Prostate gland (tissue), 2 donors: Measurements from ENCODE around the gene ANAPC1. TPM values are rescaled to one million over a fixed set of nuclear protein-coding genes. Genes with fewer than 3 reads are reported as not detected.

ENCODE experiments used
- DNase-seq: peaks from one replicate; pipeline ENCODE4 v3.0.0-alpha.2; 2019; ENCODE audit warnings: low spot score
- H3K27ac ChIP-seq, 2 donors: fragments of 200-600 bp; sonication (generic); 2 replicates each; pipeline ENCODE4 v1.5.1; 2017 to 2019
- H3K27me3 ChIP-seq: fragments of 200-600 bp; sonication (generic); replicated peaks from 2 replicates; pipeline ENCODE4 v1.5.1; 2019; ENCODE audit not compliant: insufficient read depth
- H3K36me3 ChIP-seq, 2 donors: fragments of 200-600 bp; sonication (generic); 1 replicate in 1 of 2; 2 replicates in 1 of 2; pipeline versions ENCODE4 v1.5.1 to v1.8.1; 2017 to 2019
- H3K4me1 ChIP-seq: fragments of 200-600 bp; sonication (generic); replicated peaks from 2 replicates; pipeline ENCODE4 v1.5.1; 2019
- H3K4me3 ChIP-seq, 2 donors: fragments of 200-600 bp; sonication (generic); 2 replicates each; pipeline ENCODE4 v1.5.1; 2017 to 2019
- H3K9me3 ChIP-seq: fragments of 200-600 bp; sonication (generic); 2 replicates; pipeline ENCODE4 v1.5.1; 2017
- POLR2A ChIP-seq: fragments of 450-650 bp; IDR thresholded peaks from one replicate; pipeline ENCODE4 v1.6.1; 2016; ENCODE audit warnings: antibody characterized with exemption, mild to moderate bottlenecking
- POLR2AphosphoS5 ChIP-seq: sonication (generic); formaldehyde crosslinking; IDR thresholded peaks from one replicate; pipeline ENCODE4 v1.6.1; 2017; ENCODE audit warnings: antibody characterized with exemption
- WGBS: methylation state at CpG from one replicate; pipeline ENCODE4 v1.1.5; 2018; 5-methylcytosine and 5-hydroxymethylcytosine counted together
- intact Hi-C: fragments of 100-400 bp; cut with DNase I; formaldehyde crosslinking; loops from one replicate; pipeline ENCODE4 v1.14.2; 2022
- total RNA-seq, 2 donors: library from RNA; depleted of rRNA; stranded (reverse); fragments of >200 nt; gene quantifications; one replicate each; pipeline ENCODE4 v1.1.0, GENCODE V29; 2016
- TF ChIP-seq, protein P1 (sequence below), 4 experiments: fragments of 200-600 bp in 2 of 4; fragments of 450-650 bp in 2 of 4; sonication (generic) in 2 of 4; IDR thresholded peaks; 1 replicate in 3 of 4; 2 replicates in 1 of 4; pipeline ENCODE4 v1.5.1; 2016 to 2019; ENCODE audit warnings: antibody characterized with exemption in 4 of 4, mild to moderate bottlenecking in 2 of 4, moderate library complexity in 2 of 4

ANAPC1 gene
- total RNA-seq, 2 donors from 2014 or later = 48.6 to 49.7 TPM

DNA sequence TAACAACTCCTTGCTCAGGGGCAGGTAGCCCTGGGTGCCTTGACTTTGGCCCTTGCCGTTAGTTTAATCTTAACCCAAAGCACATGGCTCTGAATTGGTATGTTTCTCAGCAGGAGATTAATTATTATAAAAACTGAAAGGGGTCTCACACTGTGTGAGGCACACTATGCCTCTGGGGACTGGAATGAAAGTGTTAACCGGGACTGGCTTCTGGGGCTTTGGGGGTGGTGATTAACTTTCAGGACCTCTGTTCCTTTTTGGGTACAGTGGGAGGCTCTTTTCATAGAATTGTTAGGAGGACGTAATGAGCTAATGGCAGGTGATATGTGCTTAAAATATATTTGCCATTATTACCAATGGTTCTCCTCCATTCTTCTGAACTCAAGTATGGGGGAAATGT, 19.5 kb upstream of the ANAPC1 start:
- no peak for DNase-seq
- TF ChIP-seq POLR2AphosphoS5 = no peak
- Histone ChIP-seq H3K9me3 (no peaks in the 10 kb centered on the region), H3K4me1 (peaks cover 26% of the 10 kb centered on the region), H3K4me3 (no peak overlapping the region), H3K27ac (peak overlapping the region in 1 of 2 donors; percentile 1), H3K27me3 (no peaks in the 10 kb centered on the region), H3K36me3 (no peaks in the 10 kb centered on the region)
- WGBS = 83% methylated on average over 3 of the region's 3 CpGs
- intact Hi-C loops = loop anchor here (5.0 kb wide), 1 partner anchor 49 kb away; no protein-coding TSS in a partner anchor

DNA sequence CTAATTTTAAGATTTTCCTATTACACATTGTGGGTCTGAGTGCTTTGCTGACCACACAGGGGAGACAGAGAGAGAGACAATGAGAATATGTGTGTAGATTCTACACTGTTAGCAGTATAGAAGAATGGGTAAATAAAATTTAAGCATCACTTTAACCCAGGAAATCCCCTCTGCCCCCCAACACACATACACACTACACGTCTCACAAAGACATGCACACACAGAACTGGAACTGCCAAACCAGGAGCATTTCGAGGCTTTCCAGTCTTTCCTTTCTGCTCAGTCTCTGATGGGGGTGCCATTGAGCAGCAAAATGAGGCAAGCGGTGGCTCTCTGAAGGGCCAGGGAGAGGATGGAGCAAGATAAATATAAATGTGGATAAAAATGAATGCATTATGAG, 16.9 kb upstream of the ANAPC1 start:
- no peak overlapping the region for H3K4me3 ChIP-seq
- WGBS = 12% methylated on average over 3 of the region's 3 CpGs
- H3K36me3 ChIP-seq = no peaks in the 10 kb centered on the region
- peak overlapping the region; percentile 92 to 96 for H3K27ac ChIP-seq
- TF ChIP-seq POLR2A = no peak
- TF ChIP-seq, protein P1, sequence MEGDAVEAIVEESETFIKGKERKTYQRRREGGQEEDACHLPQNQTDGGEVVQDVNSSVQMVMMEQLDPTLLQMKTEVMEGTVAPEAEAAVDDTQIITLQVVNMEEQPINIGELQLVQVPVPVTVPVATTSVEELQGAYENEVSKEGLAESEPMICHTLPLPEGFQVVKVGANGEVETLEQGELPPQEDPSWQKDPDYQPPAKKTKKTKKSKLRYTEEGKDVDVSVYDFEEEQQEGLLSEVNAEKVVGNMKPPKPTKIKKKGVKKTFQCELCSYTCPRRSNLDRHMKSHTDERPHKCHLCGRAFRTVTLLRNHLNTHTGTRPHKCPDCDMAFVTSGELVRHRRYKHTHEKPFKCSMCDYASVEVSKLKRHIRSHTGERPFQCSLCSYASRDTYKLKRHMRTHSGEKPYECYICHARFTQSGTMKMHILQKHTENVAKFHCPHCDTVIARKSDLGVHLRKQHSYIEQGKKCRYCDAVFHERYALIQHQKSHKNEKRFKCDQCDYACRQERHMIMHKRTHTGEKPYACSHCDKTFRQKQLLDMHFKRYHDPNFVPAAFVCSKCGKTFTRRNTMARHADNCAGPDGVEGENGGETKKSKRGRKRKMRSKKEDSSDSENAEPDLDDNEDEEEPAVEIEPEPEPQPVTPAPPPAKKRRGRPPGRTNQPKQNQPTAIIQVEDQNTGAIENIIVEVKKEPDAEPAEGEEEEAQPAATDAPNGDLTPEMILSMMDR (IDR thresholded peaks at IDR 0.05) = peak in 3 of 4 experiments; percentile 29 to 41 (median 39)
- peak; percentile 42 for TF ChIP-seq POLR2AphosphoS5
- peaks cover 12% of the 10 kb centered on the region for H3K4me1 ChIP-seq
- no peaks in the 10 kb centered on the region for H3K9me3 ChIP-seq
- no peaks in the 10 kb centered on the region for H3K27me3 ChIP-seq
- intact Hi-C loops = loop anchor here (5.0 kb wide), 1 partner anchor 51 kb away; no protein-coding TSS in a partner anchor
- no peak for DNase-seq

DNA sequence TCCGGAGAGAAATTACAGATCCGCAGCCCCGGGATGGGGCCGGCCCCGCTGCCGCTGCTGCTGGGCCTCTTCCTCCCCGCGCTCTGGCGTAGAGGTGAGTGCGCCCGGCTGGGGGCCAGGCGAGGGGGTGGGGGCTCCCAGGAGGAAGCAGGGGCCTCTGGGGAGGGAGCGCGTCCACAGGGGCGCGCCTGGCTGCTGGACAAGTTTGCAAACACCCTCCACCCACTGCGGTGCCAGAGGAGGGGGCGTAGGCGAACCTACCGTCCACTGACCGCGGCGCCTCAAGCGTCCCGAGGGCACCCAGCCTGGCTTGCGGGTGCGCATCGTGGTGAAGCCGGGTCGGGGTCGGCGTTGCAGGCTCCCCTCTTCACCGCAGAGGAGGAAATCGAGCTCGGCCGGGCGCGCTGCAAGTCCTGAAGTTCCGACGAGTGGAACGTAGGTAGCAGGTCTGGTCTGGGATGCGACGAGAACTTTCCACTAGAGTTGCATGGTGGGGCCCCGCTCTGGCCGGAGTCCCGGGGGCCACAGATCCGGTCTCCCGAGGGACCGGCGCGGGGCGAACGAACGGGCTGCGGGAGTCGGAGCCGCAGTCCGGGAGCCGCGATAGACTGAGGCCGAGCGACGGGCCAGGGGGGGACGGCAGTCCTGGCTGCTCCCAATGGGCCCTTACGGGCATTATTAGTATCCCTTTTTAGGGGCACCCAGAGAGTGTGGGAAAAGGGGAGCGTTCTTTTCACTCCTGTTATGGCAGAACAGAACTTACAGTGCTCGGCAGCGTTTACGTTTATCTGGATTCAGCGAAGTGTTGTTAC, 14.9 kb upstream of the ANAPC1 start:
- Histone ChIP-seq H3K27me3 (no peaks in the 10 kb centered on the region), H3K36me3 (no peaks in the 10 kb centered on the region), H3K4me1 (peaks cover 10% of the 10 kb centered on the region), H3K9me3 (no peaks in the 10 kb centered on the region), H3K4me3 (peak overlapping the region; percentile 86 to 93), H3K27ac (peak overlapping the region; percentile 92 to 96)
- TF ChIP-seq, protein P1 (IDR thresholded peaks at IDR 0.05) = peak in 1 of 4 experiments; percentile 9
- no peak for TF ChIP-seq POLR2AphosphoS5
- under 1% methylated on average over 55 of the region's 70 CpGs for WGBS
- DNase-seq = peak; percentile 25
- intact Hi-C loops = loop anchor here (2.0 to 10.0 kb wide), 3 partner anchors 133 to 376 kb away; partner anchors contain the start of genes TMEM87B and ZC3H6

DNA sequence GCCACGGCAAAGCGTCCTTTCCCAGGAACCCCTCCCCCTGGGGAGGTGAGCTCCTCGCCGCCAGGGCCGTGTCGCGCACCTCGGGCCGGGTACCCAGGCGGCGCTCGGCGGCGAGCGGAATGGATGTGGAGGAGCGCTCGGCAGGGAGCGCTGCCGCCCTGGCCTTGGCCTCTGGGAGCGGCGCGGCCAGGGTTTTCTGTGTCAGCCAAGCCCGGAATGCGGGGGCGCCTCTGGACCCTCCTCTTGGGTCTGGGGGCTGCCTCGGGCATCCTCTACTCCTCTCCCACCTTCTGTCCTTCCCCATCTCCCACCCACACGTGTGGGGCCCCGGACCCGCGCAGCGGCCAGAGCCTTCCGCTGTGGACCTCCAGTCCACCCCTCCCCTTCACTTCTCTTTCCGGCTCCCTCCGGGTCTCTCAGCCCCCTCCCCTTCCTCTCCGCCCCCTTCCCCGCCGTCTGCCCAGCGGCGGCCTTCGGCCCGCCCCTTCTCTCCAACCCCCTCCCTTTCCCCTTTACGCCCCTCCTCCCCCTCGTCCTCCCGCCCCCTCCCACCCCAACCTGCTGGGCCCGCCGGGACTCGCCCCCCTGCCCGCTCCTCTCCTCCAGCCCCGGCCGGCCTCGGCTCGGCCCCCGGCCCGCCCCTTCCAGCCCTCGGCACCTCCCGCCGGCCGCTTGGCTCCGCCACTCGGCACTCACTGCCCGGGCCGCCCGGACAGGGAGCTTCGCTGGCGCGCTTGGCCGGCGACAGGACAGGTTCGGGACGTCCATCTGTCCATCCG, 14.1 kb upstream of the ANAPC1 start, which contains the start of gene MERTK:
TSS of gene MERTK (plus strand) at position 684 of the 779 bp plus-strand sequence. CDS start 129 bp downstream, outside the sequence.
- TF ChIP-seq POLR2AphosphoS5 (peak; percentile 53), POLR2A (peak; percentile 73)
- TF ChIP-seq, protein P1 (IDR thresholded peaks at IDR 0.05) = peak; percentile 51 to 86 (median 80)

DNA sequence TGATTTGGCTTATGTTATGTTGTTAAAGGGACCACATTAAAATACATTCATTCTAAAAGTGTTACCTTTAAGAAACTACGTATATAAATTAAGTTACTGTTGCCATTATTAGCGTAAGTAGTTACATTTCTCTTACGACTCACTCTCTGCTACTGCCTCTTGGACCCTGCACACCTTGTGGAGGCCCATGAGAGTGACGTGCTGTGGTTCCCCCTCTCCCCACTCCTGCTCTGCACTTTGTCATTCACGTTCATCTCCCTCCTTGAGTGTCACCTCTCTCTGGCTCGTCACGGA, 13.6 kb upstream of the ANAPC1 start:
- H3K27ac ChIP-seq = peak overlapping the region; percentile 92 to 96
- DNase-seq = no peak
- H3K4me3 ChIP-seq = peak overlapping the region; percentile 86 to 93
- 5% methylated on average over 7 of the region's 7 CpGs for WGBS
- H3K36me3 ChIP-seq = no peaks in the 10 kb centered on the region
- intact Hi-C loops = loop anchor here (5.0 to 10.0 kb wide), 2 partner anchors 135 to 377 kb away; partner anchors contain the start of gene ZC3H6
- TF ChIP-seq POLR2A (no peak), POLR2AphosphoS5 (no peak)
- TF ChIP-seq, protein P1 (IDR thresholded peaks at IDR 0.05) = no peak
- H3K4me1 ChIP-seq = peaks cover 10% of the 10 kb centered on the region
- no peaks in the 10 kb centered on the region for H3K9me3 ChIP-seq
- no peaks in the 10 kb centered on the region for H3K27me3 ChIP-seq

More for the DNA sequence above, 14.1 kb upstream of the ANAPC1 start, which contains the start of gene MERTK:
- Histone ChIP-seq H3K4me1 (peaks cover 10% of the 10 kb centered on the region), H3K36me3 (no peaks in the 10 kb centered on the region), H3K9me3 (no peaks in the 10 kb centered on the region), H3K4me3 (peak within 1 kb of the TSS; percentile 86 to 93), H3K27me3 (no peaks in the 10 kb centered on the region), H3K27ac (peak within 1 kb of the TSS; percentile 92 to 96)
- WGBS = under 1% methylated on average over 64 of the region's 71 CpGs
- peak; percentile 90 for DNase-seq
- intact Hi-C loops = loop anchor here (2.0 to 10.0 kb wide), 3 partner anchors 134 to 377 kb away; partner anchors contain the start of genes TMEM87B and ZC3H6
